Measurements from ENCODE around the gene KLHL2.
"Not testable (repeated sequence)": the region's sequence is repeated elsewhere in the genome, so short reads cannot be mapped to it uniquely, and the experiment has no call there.

KLHL2 gene, protein sequence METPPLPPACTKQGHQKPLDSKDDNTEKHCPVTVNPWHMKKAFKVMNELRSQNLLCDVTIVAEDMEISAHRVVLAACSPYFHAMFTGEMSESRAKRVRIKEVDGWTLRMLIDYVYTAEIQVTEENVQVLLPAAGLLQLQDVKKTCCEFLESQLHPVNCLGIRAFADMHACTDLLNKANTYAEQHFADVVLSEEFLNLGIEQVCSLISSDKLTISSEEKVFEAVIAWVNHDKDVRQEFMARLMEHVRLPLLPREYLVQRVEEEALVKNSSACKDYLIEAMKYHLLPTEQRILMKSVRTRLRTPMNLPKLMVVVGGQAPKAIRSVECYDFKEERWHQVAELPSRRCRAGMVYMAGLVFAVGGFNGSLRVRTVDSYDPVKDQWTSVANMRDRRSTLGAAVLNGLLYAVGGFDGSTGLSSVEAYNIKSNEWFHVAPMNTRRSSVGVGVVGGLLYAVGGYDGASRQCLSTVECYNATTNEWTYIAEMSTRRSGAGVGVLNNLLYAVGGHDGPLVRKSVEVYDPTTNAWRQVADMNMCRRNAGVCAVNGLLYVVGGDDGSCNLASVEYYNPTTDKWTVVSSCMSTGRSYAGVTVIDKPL
- long read RNA-seq, partial matches to known transcripts: 0 of 2 reads
- long read RNA-seq, other reads (novel, unspliced or antisense): 2 of 2 reads

DNA sequence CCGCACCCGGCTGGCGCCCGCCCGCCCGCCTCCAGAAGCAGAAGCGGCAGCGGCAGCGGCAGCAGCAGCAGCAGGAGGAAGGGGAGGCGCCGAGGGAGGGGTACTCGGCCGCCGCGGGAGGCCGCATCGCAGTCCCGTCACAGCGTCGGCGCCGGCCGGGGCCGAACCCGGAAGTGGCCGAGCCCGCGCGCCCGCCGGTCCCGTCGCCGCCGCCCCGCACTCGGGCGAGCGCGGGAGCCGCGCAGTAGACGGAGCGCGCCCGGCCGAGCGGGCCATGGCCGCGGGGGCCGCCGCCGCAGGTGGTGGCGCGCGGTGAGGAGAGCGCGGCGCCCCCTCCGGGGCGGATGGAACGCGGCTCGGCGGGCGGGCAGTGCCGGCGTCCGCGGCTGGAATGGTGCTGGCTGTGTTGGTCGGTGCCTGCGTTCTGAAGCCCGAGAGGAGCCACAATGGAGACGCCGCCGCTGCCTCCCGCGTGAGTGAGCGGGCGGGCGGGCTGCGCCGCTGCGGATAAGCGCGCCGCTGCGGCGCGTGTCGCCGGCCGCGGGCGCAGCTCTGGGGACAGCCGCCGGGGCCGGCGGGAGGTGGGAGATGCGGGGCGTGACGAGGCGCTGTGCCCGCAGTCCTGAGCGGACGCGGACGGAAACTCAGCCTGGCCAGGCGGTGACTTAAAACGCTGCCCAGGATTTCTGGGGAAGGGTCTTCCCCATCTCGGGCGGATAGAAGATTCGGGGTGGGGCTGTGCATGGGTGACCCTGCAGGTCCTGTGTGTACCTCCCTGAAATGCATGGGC, at the start of gene KLHL2:
Gene KLHL2 (plus strand): TSS at position 131 of the 790 bp plus-strand sequence. CDS start 316 bp downstream, at position 447.
- H3K27me3 ChIP-seq (ENCODE audit: insufficient read depth, poor library complexity, severe bottlenecking): no peaks in the 10 kb centered on the region
- peak within 1 kb of the TSS; percentile 88 for H3K4me3 ChIP-seq (replicated peaks; ENCODE audit: insufficient read depth, low read length)
- TF ChIP-seq POLR2AphosphoS5 (IDR thresholded peaks at IDR 0.05; ENCODE audit: low read depth): no peak; the same call in 1 of the 2 replicates
- peak; percentile 43; the same call in 1 of the 2 replicates for TF ChIP-seq SPI1 (IDR thresholded peaks at IDR 0.05; ENCODE audit: borderline replicate concordance, low read depth)
- TF ChIP-seq GABPA (IDR thresholded peaks at IDR 0.05; ENCODE audit: low read depth): no peak
- H3K27ac ChIP-seq (replicated peaks): peak within 1 kb of the TSS; percentile 64
- DNase-seq (ENCODE audit: low read depth in 1 of 2, low spot score in 1 of 2): peak; percentile 38 to 83

DNA sequence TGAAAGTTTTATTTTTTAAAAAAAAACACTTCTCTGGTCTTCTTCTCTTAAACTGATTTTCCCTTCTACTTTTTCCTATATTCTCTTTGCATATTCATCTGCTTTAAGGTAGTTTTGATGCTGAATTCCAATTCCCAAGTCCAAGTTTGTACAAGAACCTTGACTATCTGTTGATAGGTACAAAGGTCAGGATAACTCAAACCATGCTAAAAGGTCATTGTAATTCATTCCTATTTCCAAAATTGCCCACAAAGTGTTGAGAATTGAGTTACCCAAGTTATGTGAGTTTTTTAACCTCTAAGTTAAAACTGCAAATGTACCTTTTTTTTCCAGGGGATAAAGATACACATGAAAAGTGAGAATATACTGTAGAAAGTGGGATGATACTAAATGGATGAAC, 48.6 kb upstream of the KLHL2 start:
- TF ChIP-seq, protein P1, sequence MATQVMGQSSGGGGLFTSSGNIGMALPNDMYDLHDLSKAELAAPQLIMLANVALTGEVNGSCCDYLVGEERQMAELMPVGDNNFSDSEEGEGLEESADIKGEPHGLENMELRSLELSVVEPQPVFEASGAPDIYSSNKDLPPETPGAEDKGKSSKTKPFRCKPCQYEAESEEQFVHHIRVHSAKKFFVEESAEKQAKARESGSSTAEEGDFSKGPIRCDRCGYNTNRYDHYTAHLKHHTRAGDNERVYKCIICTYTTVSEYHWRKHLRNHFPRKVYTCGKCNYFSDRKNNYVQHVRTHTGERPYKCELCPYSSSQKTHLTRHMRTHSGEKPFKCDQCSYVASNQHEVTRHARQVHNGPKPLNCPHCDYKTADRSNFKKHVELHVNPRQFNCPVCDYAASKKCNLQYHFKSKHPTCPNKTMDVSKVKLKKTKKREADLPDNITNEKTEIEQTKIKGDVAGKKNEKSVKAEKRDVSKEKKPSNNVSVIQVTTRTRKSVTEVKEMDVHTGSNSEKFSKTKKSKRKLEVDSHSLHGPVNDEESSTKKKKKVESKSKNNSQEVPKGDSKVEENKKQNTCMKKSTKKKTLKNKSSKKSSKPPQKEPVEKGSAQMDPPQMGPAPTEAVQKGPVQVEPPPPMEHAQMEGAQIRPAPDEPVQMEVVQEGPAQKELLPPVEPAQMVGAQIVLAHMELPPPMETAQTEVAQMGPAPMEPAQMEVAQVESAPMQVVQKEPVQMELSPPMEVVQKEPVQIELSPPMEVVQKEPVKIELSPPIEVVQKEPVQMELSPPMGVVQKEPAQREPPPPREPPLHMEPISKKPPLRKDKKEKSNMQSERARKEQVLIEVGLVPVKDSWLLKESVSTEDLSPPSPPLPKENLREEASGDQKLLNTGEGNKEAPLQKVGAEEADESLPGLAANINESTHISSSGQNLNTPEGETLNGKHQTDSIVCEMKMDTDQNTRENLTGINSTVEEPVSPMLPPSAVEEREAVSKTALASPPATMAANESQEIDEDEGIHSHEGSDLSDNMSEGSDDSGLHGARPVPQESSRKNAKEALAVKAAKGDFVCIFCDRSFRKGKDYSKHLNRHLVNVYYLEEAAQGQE (IDR thresholded peaks at IDR 0.05; ENCODE audit: insufficient replicate concordance, low read depth): no peak
- TF ChIP-seq POLR2AphosphoS5 (IDR thresholded peaks at IDR 0.05; ENCODE audit: low read depth) (no peak), GABPA (IDR thresholded peaks at IDR 0.05; ENCODE audit: low read depth) (no peak), SPI1 (IDR thresholded peaks at IDR 0.05; ENCODE audit: borderline replicate concordance, low read depth) (no peak)
- TF ChIP-seq, protein P2, sequence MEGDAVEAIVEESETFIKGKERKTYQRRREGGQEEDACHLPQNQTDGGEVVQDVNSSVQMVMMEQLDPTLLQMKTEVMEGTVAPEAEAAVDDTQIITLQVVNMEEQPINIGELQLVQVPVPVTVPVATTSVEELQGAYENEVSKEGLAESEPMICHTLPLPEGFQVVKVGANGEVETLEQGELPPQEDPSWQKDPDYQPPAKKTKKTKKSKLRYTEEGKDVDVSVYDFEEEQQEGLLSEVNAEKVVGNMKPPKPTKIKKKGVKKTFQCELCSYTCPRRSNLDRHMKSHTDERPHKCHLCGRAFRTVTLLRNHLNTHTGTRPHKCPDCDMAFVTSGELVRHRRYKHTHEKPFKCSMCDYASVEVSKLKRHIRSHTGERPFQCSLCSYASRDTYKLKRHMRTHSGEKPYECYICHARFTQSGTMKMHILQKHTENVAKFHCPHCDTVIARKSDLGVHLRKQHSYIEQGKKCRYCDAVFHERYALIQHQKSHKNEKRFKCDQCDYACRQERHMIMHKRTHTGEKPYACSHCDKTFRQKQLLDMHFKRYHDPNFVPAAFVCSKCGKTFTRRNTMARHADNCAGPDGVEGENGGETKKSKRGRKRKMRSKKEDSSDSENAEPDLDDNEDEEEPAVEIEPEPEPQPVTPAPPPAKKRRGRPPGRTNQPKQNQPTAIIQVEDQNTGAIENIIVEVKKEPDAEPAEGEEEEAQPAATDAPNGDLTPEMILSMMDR (IDR thresholded peaks at IDR 0.05; ENCODE audit: insufficient read depth, low read length): no peak
- Histone ChIP-seq H3K27ac (replicated peaks) (no peak overlapping the region), H3K4me3 (replicated peaks; ENCODE audit: insufficient read depth, low read length) (no peak overlapping the region), H3K27me3 (ENCODE audit: insufficient read depth, poor library complexity, severe bottlenecking) (no peaks in the 10 kb centered on the region)
- no peak for DNase-seq (ENCODE audit: low read depth in 1 of 2, low spot score in 1 of 2)

DNA sequence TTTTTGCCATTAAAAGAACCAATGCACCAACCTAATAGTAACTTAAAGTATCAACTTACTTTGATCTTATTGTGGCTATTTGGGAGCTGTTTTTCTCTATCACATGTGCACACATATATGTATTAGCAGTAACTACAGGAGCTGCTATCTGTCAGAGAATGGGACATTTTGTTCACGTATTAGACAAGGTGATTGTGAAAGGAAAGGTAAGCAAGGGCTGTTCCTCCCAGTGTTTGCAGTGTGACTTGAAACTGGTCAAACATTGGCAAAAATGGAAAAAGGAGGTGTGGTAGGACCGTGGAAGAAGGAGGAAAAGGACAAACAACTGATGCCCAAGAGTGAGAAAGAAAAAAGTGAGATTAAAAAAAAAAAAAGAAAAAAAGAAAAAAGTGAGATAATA, 43.1 kb upstream of the KLHL2 start:
- H3K27me3 ChIP-seq (ENCODE audit: insufficient read depth, poor library complexity, severe bottlenecking): no peaks in the 10 kb centered on the region
- TF ChIP-seq, protein P1 (IDR thresholded peaks at IDR 0.05; ENCODE audit: insufficient replicate concordance, low read depth): no peak
- TF ChIP-seq POLR2AphosphoS5 (IDR thresholded peaks at IDR 0.05; ENCODE audit: low read depth): no peak
- TF ChIP-seq GABPA (IDR thresholded peaks at IDR 0.05; ENCODE audit: low read depth): no peak
- TF ChIP-seq SPI1 (IDR thresholded peaks at IDR 0.05; ENCODE audit: borderline replicate concordance, low read depth): no peak
- TF ChIP-seq, protein P2 (IDR thresholded peaks at IDR 0.05; ENCODE audit: insufficient read depth, low read length): no peak
- no peak overlapping the region for H3K4me3 ChIP-seq (replicated peaks; ENCODE audit: insufficient read depth, low read length)
- no peak for DNase-seq (ENCODE audit: low read depth in 1 of 2, low spot score in 1 of 2)
- no peak overlapping the region for H3K27ac ChIP-seq (replicated peaks)

DNA sequence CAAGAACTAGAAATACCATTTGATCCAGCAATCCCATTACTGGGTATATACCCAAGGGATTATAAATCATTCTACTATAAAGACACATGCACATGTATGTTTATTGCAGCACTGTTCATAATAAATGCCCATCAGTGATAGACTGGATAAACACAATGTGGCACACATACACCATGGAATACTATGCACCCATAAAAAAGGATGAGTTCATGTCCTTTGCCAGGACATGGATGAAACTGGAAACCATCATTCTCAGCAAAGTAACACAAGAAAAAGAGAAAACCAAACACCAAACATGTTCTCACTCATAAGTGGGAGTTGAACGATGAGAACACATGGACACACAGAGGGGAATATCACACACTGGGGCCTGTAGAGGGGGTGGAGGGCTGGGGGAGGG, 40.5 kb upstream of the KLHL2 start:
- H3K4me3 ChIP-seq (replicated peaks; ENCODE audit: insufficient read depth, low read length); H3K27ac ChIP-seq (replicated peaks); H3K27me3 ChIP-seq (ENCODE audit: insufficient read depth, poor library complexity, severe bottlenecking); DNase-seq (ENCODE audit: low read depth in 1 of 2, low spot score in 1 of 2): not testable (repeated sequence)

Data from HL-60 (cell line).